HepG2 (cell line): ENCODE results near the gene WDR62. TPM values are rescaled to one million over a fixed set of nuclear protein-coding genes. Genes with fewer than 3 reads are reported as not detected.

Experiments
- ATAC-seq: fragments of 200-7000 bp; cut with Tn5 transposase; 3 replicates; pipeline ENCODE4 v1.9.1; 2020; ENCODE audit warnings: mild to moderate bottlenecking, moderate library complexity
- BruUV-seq: library from RNA; stranded (reverse); fragments of 400-500 nt; replicated peaks from 2 replicates; lab custom pipeline; 2021; lab: Mats Ljungman, UMichigan
- CTCF ChIA-PET: fragments of 300-600 bp; formaldehyde crosslinking; extraction: SDS; loops from one replicate; lab custom pipeline; 2021; ENCODE audit warnings: low total read pairs, inconsistent platforms, low intra/inter-chr PET ratio; lab: Yijun Ruan, JAX
- POLR2A ChIA-PET: fragments of 350-600 bp; sonication (Branson Sonifier 250); formaldehyde crosslinking; loops from one replicate; lab custom pipeline; 2020; ENCODE audit warnings: antibody characterized with exemption, inconsistent platforms; lab: Yijun Ruan, JAX
- DNase-seq: peaks from one replicate; pipeline ENCODE4 v3.0.0-alpha.2; 2015; ENCODE audit warnings: low spot score
- FAIRE-seq: peaks from 3 replicates; lab custom pipeline; 2011; peaks lifted over from hg19 to GRCh38; lab: Jason Lieb, UNC
- H2AFZ ChIP-seq: one replicate; pipeline ENCODE4 v1.6.1; 2011; ENCODE audit warnings: low read length, inconsistent platforms
- H3K27ac ChIP-seq: fragments of 300-600 bp; 3 replicates; pipeline ENCODE4 v1.8.0; 2011; ENCODE audit warnings: mixed run types, mild to moderate bottlenecking, mixed read lengths, low read length, inconsistent platforms; ENCODE audit not compliant: insufficient read depth; ENCODE audit errors: extremely low read length
- H3K27me3 ChIP-seq, 2 experiments: fragments of 200-600 bp in 1 of 2; 2 replicates in 1 of 2; 3 replicates in 1 of 2; pipeline versions ENCODE4 v1.6.0 to v1.8.0; 2011; ENCODE audit warnings: low read length in 2 of 2, mild to moderate bottlenecking in 2 of 2, moderate library complexity in 2 of 2, inconsistent platforms in 1 of 2; ENCODE audit not compliant: insufficient read depth in 2 of 2, control insufficient read depth in 1 of 2
- H3K36me3 ChIP-seq, 2 experiments: fragments of 200-600 bp in 1 of 2; replicated peaks in 1 of 2; 2 replicates in 1 of 2; 3 replicates in 1 of 2; pipeline versions ENCODE4 v1.5.1 to v1.8.0; 2011; ENCODE audit warnings: low read length in 2 of 2, inconsistent platforms in 1 of 2; ENCODE audit not compliant: insufficient read depth in 2 of 2, control insufficient read depth in 1 of 2
- H3K4me1 ChIP-seq: 2 replicates; pipeline ENCODE4 v1.5.1; 2012; ENCODE audit warnings: low read length, inconsistent platforms; ENCODE audit not compliant: insufficient read depth
- H3K4me2 ChIP-seq: 2 replicates; pipeline ENCODE4 v1.6.0; 2011; ENCODE audit warnings: low read depth, low read length, inconsistent platforms
- H3K4me3 ChIP-seq, 3 experiments: fragments of 200-600 bp in 1 of 3; sonication (generic), shearing (Covaris generic) in 1 of 3; replicated peaks in 1 of 3; 2 replicates each; pipeline ENCODE4 v1.5.1; 2011 to 2016; ENCODE audit warnings: low read length in 3 of 3, inconsistent platforms in 2 of 3, low read depth in 2 of 3, mild to moderate bottlenecking in 2 of 3, control low read depth in 1 of 3, mixed read lengths in 1 of 3; ENCODE audit not compliant: insufficient read depth in 1 of 3
- H3K79me2 ChIP-seq: one replicate; pipeline ENCODE4 v1.6.1; 2011; ENCODE audit warnings: low read length, inconsistent platforms; ENCODE audit not compliant: insufficient read depth
- H3K9ac ChIP-seq: 2 replicates; pipeline ENCODE4 v1.6.0; 2011; ENCODE audit warnings: mild to moderate bottlenecking, low read depth, low read length, inconsistent platforms; ENCODE audit not compliant: insufficient read depth
- H3K9me3 ChIP-seq: 2 replicates; pipeline ENCODE4 v1.5.1; 2012; ENCODE audit warnings: mild to moderate bottlenecking, low read length
- H4K20me1 ChIP-seq: 2 replicates; pipeline ENCODE4 v1.6.0; 2011; ENCODE audit warnings: inconsistent platforms, mild to moderate bottlenecking, low read length, moderate library complexity; ENCODE audit not compliant: insufficient read depth
- DR1 ChIP-seq: sonication (generic); formaldehyde crosslinking; IDR thresholded peaks from 2 replicates; pipeline ENCODE4 v1.8.0; 2021; ENCODE audit warnings: mild to moderate bottlenecking, missing genetic modification reagents, inconsistent platforms
- HMG20A ChIP-seq: IDR thresholded peaks from 2 replicates; pipeline ENCODE4 v1.6.1; 2016; ENCODE audit warnings: borderline replicate concordance
- IRX3 ChIP-seq: sonication (generic); formaldehyde crosslinking; IDR thresholded peaks from 2 replicates; pipeline ENCODE4 v1.8.1; 2023; ENCODE audit warnings: mild to moderate bottlenecking, low read depth, missing genetic modification reagents, borderline replicate concordance
- MIER2 ChIP-seq: IDR thresholded peaks from 2 replicates; pipeline ENCODE4 v1.6.1; 2016; ENCODE audit warnings: missing biosample characterization, missing genetic modification reagents
- POLR2AphosphoS5 ChIP-seq: IDR thresholded peaks from 2 replicates; pipeline ENCODE4 v1.6.1; 2012; ENCODE audit warnings: low read depth, low read length
- RNF219 ChIP-seq: sonication (generic); formaldehyde crosslinking; IDR thresholded peaks from 2 replicates; pipeline ENCODE4 v1.5.0; 2020; ENCODE audit warnings: mild to moderate bottlenecking, missing genetic modification reagents
- SRSF9 ChIP-seq: fragments of 200-400 bp; formaldehyde crosslinking; IDR thresholded peaks from 2 replicates; pipeline ENCODE4 v1.6.1; 2018; ENCODE audit warnings: borderline replicate concordance, mild to moderate bottlenecking, low read depth, low read length; ENCODE audit not compliant: insufficient read depth, poor library complexity, severe bottlenecking
- SYNCRIP ChIP-seq: fragments of 200-400 bp; formaldehyde crosslinking; IDR thresholded peaks from 2 replicates; pipeline ENCODE4 v1.6.1; 2018; ENCODE audit warnings: mild to moderate bottlenecking, low read depth, low read length; ENCODE audit not compliant: insufficient read depth
- ZFYVE20 ChIP-seq: sonication (generic); formaldehyde crosslinking; IDR thresholded peaks from 2 replicates; pipeline ENCODE4 v1.8.0; 2023; ENCODE audit warnings: low read depth, mild to moderate bottlenecking, moderate library complexity, missing genetic modification reagents, borderline replicate concordance
- ZNF318 ChIP-seq: sonication (generic); formaldehyde crosslinking; IDR thresholded peaks from 2 replicates; pipeline ENCODE4 v1.4.0; 2020; ENCODE audit warnings: mild to moderate bottlenecking, missing genetic modification reagents
- ZNF430 ChIP-seq: sonication (generic); formaldehyde crosslinking; IDR thresholded peaks from 2 replicates; pipeline ENCODE4 v1.9.0; 2021; ENCODE audit warnings: mild to moderate bottlenecking, missing genetic modification reagents
- ZNF577 ChIP-seq: sonication (generic); formaldehyde crosslinking; IDR thresholded peaks from 2 replicates; pipeline ENCODE4 v1.4.0; 2020; ENCODE audit warnings: mild to moderate bottlenecking, low read depth, missing genetic modification reagents, borderline replicate concordance
- ZNF607 ChIP-seq: sonication (generic); formaldehyde crosslinking; IDR thresholded peaks from 2 replicates; pipeline ENCODE4 v1.5.1; 2020; ENCODE audit warnings: missing genetic modification reagents, mild to moderate bottlenecking, borderline replicate concordance
- ZNF644 ChIP-seq: IDR thresholded peaks from 2 replicates; pipeline ENCODE4 v1.6.1; 2016; ENCODE audit warnings: low read depth
- ZNF746 ChIP-seq: sonication (generic); formaldehyde crosslinking; IDR thresholded peaks from 2 replicates; pipeline ENCODE4 v1.8.0; 2022; ENCODE audit warnings: mild to moderate bottlenecking, missing genetic modification reagents
- ZNF775 ChIP-seq: sonication (generic); formaldehyde crosslinking; IDR thresholded peaks from 2 replicates; pipeline ENCODE4 v1.4.0; 2020; ENCODE audit warnings: missing genetic modification reagents, mild to moderate bottlenecking, moderate library complexity, borderline replicate concordance
- WGBS: methylation state at CpG from one replicate; pipeline ENCODE4 v1.1.6; 2017; ENCODE audit warnings: low lambda C conversion rate; 5-methylcytosine and 5-hydroxymethylcytosine counted together
- in situ Hi-C: cut with HindIII; loops from 2 replicates; pipeline ENCODE4 v1.10.0; 2017; ENCODE audit warnings: low pct_unique_long_range_greater_than_20kb; ENCODE audit not compliant: extremely low pct_ligation_motif_present
- intact Hi-C: fragments of 100-400 bp; cut with micrococcal nuclease; formaldehyde crosslinking; loops from one replicate; pipeline ENCODE4 v1.10.0; 2022; ENCODE audit not compliant: unreplicated experiment
- polyA plus RNA-seq, 8 experiments: library from polyadenylated mRNA; depleted of rRNA in 3 of 8; stranded (reverse) in 7 of 8; unstranded in 1 of 8; fragments of >200 nt; fragmentation: Illumina TruSeq in 4 of 8; extraction: Trizol in 4 of 8; gene quantifications; 2 replicates each; pipeline versions ENCODE4 v1.2.1 to v1.2.3, GENCODE V29; 2011 to 2016; ENCODE audit warnings: low read depth in 4 of 8, missing spikeins in 1 of 8, mixed read lengths in 1 of 8; ENCODE audit not compliant: insufficient read depth in 1 of 8
- total RNA-seq, 5 experiments: library from RNA; depleted of rRNA; stranded (reverse); fragments of >200 nt; fragmentation: Illumina TruSeq; extraction: Trizol; gene quantifications; 2 replicates each; pipeline ENCODE4 v1.2.3, GENCODE V29; 2016; ENCODE audit warnings: low read depth in 1 of 5

WDR62 gene
- total and polyA plus RNA-seq, 2 of the 13 experiments (the other 11 are each of a cell fraction or from before 2014, with no cell fraction given), result 5.8 to 12.5 TPM

DNA sequence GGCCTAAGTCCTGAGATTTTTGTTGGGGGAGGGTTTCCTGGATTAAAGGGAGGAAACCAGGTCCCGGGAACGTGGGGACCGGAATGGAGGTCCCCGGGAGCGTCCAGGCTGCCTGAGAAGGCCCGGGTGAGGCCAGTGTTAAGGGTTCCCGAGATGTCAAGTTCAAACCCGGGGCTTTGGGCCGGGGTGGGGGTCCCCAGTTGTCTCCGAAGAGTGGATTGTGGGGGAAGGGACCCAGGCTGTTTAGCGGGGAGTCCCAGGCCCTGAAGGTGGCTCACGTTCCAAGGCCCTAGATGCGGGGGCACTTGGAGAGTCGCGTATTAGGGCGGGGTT lies 97.3 kb downstream of the WDR62 start:
- WGBS, result 98% methylated on average over 7 of the region's 16 CpGs
- DNase-seq (no peak), FAIRE-seq (no peak), ATAC-seq (no peak)
- Histone ChIP-seq H3K27ac (no peak overlapping the region), H3K9me3 (no peaks in the 10 kb centered on the region), H3K4me1 (no peaks in the 10 kb centered on the region), H4K20me1 (no peaks in the 10 kb centered on the region), H3K36me3 (peaks cover 15 to 33% of the 10 kb centered on the region in 2 experiments; a peak in 4 of 5 replicates), H3K4me3 (no peak overlapping the region), H3K79me2 (no peaks in the 10 kb centered on the region), H3K27me3 (no peaks in the 10 kb centered on the region), H3K9ac (no peak overlapping the region), H3K4me2 (no peak overlapping the region), H2AFZ (no peak overlapping the region)
- ChIA-PET POLR2A (no interaction called here), CTCF (no interaction called here)
- intact Hi-C loops (no loop called here), in situ Hi-C loops (no loop called here)
- no TSS peak for BruUV-seq
- TF ChIP-seq ZFYVE20 (CRISPR knock-in tag), result no peak
- TF ChIP-seq ZNF746, result no peak
- TF ChIP-seq POLR2AphosphoS5, result no peak
- TF ChIP-seq SRSF9, result no peak
- TF ChIP-seq SYNCRIP, result no peak
- no peak for TF ChIP-seq HMG20A (CRISPR knock-in tag)
- no peak for TF ChIP-seq ZNF775 (CRISPR knock-in tag)
- no peak for TF ChIP-seq ZNF577
- no peak for TF ChIP-seq ZNF607 (CRISPR knock-in tag)
- TF ChIP-seq MIER2 (CRISPR knock-in tag), result no peak
- no peak for TF ChIP-seq ZNF430
- TF ChIP-seq ZNF318 (CRISPR knock-in tag), result no peak
- no peak for TF ChIP-seq RNF219 (CRISPR knock-in tag)
- TF ChIP-seq IRX3 (CRISPR knock-in tag), result no peak
- no peak for TF ChIP-seq ZNF644 (CRISPR knock-in tag)
- no peak for TF ChIP-seq DR1 (CRISPR knock-in tag)
